SIG-M5 treated with dmso at 0.1 percent for 504 hours (cell line): ENCODE data around the gene CROCC2.
A peak's percentile ranks its signal among the peaks of the same experiment; 100 is the strongest.

Experiments used
- DNase-seq: peaks from one replicate; lab custom pipeline; 2025; ENCODE audit not compliant: unreplicated experiment; lab: John Stamatoyannopoulos, UW

CROCC2 gene

DNA sequence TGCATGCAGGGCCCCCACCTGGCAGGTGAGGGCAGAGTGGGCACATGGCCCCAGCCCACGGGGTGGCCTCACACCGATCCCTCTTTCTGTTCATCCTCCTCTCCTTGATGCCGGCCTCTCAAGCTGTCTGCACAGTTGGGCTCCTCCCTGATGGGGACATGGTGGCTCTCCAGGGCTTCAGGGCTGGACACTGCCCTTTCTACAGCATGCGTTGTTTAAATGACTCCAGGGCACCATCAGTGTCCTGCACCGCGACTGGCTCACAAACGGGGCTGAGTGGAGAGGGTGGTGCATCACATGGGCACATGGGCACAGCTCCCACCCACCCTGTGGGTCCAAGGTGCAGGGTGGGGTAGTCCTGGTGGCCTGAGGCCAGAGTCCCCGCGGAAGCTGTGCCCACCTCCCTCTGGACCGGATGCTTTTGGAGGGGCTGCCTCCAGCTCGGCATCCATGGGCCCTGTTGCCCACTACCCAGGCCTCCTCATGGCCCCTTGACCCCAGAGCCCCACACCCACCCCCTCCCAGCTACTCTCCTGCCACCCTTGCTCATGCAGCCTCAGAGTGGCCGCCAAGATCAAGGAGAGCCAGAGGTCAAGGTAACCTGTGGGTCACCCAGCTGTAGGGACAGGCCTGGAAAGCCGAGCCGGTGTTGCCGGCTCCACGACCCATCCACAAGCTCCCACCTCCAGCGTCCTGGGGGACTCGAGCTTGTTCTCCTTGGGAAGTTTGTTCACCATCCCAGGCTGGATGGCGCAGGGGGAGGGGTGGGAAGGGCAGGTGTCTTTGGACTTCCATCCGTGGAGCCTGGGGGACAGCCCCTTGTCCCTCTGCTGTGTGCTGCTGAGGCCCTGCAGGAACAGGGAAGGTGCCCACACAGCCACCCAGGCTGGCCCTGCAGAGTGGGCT lies 80.0 kb downstream of the CROCC2 start:
- DNase-seq, result no peak

DNA sequence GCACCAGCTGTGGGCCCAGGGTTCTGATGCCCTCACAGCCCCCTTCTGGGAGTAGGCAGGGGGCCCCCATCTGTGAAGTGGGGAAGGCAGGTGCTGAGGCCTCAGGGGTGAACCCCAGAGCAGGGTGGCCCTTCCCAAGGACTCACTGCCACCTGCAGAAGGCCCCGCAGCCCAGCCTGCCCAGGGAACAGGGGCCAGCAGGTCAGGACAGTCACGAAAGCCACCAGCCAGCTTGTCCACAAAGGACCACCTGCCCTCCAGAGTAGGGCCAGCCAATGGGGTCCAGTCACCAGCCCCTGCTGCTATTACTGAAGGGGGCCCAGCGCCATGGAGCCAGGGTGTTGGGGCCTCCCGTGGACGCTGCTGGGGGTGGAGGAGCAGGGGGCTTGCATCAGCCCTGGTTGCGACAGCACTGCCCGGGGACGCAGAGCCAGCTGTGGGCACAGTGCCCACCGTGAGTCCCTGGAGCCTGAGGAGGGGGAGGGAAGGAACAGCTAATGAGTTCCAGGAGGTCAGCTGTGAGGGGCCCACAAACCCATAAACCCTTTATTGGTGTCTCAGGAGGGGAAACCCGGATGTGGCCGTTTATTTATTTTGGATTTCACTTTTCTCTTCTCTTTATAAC lies 80.8 kb downstream of the CROCC2 start:
- DNase-seq, result peak; percentile 62

DNA sequence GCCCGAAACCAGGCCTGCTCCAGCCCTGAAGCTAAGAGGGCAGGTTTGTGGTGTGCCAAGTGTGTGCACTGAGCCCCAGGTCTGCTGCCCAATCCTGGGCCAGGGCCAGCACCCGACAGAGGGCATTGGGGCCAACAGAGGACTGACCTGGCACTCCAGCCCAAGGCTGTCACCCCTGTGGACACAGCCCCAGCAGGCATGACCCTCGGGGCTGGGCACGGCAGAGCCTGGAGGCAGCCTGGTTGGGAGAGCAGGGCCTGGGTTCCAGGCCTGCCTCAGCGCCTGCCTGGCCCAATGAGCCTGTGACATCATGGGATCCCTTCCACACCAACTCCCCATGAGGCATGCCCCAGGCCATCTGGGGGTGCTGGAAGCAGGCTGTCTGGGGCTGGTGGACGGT lies 81.5 kb downstream of the CROCC2 start:
- DNase-seq, result no peak

DNA sequence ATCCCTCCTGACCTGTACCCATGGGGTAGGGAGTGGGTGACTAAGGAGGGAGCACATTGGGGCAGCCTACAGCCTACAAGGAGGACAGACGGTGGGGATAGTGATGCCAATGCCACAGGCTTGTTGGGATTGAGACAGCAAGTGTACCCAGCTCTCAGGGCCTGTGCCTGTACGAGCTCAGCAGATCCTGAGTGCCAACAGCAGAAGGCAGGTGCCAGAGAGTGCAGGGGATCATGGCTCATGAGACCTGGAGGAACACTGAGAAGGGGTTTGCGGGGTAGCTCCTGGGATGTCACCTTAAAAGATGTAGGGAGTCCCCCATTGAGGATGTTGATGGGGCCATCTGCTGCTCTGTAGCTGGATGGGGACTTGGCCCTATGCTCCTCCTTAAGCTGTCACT lies 82.0 kb downstream of the CROCC2 start:
- no peak for DNase-seq

DNA sequence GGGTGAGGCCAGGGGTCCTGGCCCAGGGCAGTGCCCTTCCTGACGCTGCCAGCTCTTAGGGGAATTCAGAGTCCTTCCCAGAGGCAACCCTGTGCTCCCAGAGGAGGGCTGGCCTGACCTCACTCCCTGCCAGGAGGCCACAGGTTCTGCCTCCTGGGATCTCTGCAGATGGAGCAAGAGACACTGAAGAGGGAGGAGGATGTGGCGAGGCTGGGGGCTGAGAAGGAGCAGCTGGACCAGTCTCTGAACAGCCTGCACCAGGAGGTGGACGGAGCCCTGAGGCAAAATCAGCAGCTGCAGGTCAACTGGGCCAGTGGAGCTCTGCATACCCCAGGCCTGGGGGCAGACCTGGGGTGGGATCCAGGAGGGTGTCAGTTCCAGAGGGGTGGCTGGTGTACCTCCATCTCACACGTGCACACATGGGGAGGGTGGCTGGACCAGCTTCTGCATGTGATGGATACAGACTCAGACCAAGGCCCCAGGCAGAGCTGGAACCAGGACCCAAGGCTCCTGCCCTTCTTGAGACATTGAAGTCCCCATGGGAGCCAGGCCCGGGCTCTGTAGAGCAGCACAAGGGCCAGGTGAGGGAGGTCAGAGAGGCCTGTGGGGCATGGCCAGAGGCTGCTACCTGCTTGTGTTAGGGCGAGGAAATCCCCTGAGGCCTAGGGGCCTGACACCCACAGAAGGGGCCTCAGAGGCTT lies 82.6 kb downstream of the CROCC2 start:
- no peak for DNase-seq

DNA sequence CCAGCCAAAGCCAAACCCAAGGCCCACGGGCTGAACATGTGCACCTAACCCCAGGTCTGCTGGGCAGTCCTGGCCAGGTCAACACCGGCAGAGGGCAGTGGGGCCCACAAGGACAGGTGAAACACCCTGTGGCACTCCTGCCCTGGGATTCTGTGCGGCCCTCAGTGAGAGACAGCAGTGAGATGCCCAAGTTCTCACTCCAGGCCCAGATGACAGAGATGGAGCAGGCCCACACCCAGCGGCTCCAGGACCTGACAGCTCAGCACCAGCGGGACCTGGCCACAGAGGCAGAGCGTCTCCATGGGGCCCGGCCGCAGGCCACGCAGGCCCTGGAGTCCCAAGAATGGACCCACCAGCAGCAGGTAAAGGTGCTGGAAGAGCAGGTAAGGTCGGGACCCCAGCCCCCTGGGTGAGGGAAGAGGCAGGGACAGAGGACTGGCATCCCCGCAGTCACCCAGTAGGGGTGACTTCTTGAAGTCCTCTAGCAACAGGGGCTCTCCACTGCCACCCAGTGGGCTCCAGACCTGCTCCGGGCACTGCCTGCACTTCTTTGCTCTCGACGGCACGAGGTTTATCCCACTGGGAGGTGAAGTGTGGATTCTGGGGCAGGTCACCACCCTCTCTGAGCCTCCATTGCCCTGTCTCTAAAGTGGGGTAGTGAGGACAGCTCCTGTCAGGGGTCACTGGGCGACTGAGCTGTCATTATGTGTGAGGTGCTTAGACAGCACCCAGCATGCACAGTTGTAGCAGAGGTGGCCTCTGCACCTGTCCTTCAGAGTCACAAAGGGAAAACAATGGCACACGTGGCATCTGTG lies 83.5 kb downstream of the CROCC2 start:
- DNase-seq, result peak; percentile 25

DNA sequence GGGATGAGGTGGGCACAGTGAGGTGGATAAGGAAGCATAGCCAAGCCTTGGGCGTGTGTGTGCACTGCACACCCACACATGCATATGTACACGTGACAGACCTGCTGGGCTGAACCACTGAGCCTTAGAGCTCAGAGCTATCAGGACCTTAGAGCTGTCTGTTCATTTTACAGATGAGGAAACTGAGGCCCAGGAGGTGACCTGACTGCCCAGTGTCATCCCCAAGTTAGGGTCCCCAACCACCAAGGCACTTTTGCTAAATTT lies 84.1 kb downstream of the CROCC2 start:
- no peak for DNase-seq

DNA sequence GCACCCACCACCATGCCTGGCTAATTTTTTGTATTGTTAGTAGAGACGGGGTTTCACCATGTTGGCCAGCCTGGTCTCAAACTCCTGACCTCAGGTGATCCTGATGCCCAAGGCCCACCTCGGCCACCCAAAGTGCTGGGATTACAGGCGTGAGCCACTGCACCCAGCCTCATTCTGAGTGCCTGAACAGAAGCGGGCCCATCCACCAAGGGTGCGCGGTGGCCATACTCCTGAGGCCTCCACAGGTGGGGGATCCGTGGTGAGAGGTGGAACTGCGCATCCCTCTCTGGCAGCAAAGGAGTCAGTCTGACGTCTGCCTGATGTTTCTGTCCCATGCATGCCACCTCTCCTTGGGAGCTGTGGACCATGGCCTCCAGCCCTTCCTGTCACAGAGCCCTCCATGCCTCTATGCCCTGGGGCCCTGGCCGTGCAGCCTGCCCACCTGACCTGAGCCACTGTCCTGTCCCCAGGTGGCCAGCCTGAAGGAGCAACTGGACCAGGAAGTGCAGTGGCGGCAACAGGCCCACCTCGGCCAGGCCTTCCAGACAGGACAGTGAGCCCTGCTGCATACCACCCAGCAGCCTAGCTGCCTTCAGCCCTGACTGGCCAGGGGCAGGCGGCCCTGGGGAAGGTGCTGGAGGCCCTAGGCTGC lies 84.7 kb downstream of the CROCC2 start:
- no peak for DNase-seq

DNA sequence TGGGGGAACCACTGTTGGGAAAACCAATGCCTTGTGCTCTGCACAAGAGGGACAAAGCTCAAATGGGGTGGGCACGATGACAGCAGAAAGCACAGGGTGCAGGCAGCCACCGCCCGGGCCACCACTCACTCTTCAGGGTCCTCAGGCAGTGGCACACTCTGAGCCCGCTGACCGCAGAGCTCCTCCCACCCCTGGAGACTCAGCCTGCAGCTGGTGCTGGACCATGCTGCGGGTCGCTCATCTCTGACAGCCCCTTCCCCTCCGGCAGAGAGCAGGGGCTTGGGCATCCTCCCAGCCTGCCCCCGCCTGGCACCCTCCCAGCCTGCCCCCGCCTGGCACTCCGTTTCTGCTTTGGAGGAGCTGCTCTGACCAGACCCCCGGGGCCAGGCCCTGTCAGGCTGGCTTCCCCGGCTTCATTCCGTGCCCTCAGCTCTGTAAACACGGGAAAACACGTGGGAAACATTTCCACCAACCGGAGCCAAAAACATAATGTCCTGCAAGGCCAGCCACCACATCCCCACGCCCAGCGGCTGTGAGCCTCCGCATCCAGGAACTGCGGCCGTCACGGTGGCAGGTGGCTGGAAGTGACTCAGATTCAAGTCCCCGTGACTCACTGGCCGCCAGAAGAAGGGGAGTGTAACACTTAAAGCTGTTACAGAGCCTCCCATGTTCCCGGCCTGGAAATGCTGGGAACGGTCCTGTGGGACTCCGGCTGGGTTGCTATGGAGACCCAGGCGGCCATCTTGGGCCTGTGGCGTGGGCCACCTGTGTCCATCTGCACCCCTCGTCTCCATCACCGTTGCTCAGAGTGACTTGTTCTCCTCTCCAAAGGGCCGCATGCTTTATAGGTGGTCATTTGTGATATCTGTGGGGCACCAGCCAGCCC lies 85.5 kb downstream of the CROCC2 start:
- no peak for DNase-seq

DNA sequence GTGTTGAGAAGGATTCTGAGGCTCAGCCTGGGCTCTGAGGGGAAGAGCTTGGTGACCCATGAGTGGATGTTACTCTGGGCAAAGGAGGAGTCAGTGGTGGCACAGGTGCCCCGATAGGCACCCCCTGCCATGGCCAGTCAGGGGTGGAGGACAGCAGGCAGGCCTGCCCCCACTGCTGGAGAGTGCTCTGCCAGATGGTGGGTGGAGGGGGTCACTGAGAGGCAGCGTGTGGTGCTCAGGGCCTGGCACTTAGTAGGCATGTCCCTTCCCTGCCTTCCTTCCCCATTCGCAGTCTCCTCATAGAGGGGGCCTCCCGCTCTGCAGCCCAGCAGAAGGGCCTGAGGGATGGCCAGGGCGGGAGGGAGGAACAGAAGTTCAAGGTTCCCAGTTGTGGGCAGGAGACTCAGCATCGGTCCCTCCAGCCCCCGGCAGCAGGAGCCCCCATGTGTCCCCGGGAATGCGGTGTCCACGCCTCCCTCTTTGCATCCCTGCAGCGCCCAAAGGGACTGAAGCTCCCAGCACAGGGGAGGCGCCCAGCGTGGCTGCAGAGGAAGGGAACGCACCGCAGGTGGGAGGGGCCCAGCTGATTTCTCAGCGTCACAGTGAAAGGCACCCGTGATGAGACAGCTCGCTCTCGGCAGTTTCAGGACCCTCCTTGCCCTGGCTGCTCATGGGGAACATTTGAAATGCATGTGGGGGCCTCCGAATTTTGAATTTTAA lies 86.6 kb downstream of the CROCC2 start:
- no peak for DNase-seq

DNA sequence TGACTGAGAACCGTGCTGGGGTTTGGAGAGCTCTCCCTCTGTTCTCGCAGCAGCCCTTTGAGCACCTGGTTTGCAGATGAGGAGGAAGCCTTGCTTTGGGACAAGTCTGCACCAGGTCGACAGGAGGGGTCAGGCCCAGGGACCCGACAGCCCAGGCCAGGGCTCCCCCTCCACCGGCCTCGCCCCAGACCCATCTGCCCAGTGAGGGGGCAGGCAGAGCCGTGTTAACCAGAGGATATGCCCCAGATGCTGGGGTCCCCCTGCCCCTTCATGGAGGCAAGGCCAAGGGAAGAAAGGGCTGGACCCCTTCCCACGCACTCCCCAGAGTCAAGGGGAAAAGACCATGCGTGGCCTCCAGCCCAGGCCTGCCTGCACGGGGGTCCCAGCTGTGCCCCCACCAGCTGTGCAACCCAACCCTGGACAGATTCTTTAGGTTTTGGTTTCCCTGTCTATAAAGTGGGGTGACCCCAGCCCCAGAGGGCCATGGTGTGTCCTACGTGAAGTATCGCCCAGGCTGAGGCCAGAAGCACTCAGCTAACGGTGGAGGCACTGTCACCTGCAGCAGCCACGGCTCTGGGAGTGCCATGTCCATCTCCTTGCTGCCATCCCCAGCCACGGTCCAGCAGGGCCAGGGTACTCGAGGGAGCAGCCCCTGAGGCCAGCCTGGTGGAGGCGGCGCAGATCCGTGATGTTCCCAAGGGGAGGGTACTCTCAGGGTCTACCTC lies 87.5 kb downstream of the CROCC2 start:
- no peak for DNase-seq

DNA sequence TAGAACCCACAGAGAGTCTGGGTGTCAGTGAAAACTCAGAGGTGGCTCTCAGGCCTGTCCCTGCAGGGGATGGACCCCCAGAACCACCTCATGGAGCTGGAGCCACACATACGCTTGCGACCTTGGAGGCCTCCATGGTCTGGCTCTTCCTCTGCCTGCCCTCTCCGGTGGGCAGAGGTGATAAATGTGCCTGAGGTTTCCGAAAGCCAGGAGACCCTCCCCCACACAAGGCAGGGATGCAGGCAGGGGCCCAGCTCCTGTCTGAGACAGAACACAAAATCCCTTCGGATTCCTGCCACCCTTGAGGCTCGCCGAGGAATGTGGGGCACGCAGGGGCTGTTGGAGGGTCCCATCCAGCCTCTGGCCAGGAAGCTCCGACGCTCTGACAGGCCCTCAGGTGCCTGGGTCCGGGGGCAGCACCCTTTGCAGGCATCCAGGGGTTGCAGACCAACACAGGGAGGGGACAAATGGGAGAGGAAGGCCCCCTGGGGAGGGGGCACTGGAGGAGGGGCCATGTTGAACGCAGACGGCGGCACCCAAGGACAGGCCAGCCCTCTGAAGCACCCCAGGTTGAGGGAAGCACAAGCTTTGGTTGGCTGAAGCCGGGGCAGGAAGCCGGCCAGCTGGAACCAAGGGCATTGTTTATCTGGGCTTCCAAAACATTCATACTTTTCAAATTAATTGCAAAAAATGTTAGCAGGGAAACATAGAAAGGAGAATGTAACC lies 88.2 kb downstream of the CROCC2 start:
- no peak for DNase-seq

DNA sequence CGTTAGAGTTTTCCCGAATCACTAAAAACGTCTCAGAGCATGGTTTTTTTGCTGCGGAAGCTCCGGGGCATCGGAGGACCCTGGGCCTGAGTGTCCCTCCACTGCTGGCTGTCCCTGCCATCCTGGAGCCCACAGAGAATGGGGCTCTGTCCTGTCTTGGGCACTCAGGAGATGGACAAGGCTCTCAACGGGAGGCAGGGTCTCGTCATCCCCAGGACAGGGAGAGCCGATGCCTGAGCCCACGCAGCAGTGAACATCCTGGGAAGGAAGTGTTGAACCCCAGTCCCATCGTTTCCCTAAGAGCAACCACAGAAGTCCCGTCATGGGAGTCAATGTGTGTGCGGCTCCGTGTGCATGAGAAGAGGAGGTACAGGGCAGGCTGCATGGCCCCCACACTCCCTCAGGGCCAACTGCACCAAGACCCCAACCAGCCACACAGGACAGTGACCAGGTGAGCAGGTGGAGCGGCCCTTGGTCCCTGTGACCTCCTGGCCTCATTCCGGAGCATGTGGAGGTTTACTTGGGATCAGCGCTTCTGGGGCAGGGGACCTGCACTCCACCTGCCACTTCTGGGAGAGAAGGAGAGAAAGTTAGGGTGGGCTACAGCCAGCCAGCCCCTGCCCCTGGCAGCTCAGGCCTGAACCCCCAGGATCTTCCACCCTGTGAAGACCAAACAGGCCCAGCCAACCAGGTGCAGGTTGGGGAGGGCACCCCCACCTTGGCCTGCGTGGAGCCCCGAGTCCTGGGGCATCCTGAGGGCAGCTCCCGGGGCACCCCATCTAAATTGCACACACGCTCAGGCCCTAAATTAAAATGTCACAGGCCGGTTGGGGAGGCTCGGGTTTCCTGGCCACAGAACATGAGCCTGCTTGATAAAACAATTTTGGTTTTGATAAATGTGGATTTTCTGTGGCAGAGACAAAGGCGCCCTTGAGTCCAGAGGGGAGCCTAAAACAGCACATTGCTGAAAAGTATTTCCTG lies 89.2 kb downstream of the CROCC2 start:
- no peak for DNase-seq

DNA sequence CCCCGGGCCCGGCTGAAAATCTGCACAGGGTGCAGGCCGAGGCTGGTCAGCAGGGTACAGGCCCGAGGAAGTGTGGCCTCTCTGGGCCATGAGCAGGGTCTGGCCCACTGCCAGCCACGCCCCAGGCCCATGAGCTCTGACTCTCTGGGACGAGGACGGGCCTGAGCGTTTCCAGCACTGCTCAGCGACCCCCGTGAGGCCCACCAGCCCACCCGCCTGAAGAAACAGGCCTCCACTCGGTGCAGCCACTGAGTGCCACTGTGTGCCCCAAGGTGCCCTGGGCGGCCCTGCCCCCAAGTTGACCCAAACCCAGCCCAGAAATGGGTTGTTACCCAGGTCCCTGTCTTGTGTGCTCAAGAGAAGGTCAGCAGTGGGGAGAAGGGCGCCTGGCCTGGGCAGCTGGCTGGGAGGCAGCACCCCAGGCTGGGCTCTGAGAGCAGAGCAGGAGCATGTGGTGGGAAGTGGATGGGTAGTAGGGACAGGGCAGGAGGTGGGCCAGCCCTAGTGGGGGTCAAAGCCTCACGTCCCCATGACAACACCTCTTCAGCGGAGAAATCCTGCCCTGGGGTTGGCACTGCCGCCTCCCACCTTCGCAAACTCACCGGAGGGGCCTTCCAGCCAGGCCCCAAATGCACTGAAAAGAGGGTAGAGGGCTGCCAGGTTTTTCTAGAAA lies 90.2 kb downstream of the CROCC2 start:
- DNase-seq, result no peak

DNA sequence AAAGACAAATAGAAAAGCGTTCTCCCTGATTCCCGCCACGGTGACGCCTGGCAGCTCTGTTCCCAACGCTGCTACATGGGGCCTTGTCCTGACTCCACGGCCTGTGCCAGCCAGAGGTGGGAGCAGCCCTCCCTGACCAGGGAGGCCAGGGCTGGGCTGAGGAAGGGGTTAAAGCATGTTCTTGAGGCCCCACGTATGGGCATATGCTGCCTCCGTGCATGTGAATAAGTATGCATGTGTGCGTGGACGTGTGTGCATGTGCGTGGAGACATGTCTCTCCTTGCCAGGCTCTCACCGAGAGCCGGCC lies 90.7 kb downstream of the CROCC2 start:
- no peak for DNase-seq

DNA sequence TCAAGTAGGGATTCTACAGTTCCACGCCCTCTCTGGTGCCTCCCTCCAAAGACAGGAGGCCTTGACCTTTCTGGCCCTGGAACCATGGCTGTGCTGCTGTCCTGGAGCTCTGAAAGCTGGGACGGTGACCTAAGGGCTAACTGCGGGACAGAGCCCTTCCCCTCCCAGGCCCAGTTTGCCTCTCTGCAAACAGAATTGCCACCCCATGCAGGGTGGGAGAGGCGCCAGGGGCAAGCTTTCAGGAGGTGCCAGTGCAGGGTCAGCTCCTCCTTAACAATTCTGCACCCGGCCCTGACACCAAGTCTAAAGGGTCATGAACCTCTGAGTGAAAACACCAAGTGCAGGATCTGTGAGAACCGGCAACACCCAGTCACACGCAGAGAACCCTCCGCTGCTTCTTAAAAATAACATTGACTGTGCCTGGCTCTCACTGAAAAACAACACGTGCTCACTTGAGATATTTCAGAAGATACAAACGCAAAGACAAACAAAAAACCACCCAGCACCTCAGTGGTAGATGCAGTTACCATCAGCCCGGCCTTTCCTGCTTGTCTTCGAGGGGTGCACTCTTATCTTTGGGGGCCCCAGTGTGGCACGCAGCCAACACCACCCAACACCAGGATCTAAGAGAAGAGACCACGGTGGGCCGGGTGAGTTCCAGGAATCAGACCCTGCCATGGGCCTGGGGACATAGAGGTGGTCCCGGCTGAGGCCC lies 91.2 kb downstream of the CROCC2 start:
- no peak for DNase-seq
